Ascending aorta (tissue), 2 donors: ENCODE measurements around the gene SORCS2. TPM values are rescaled to one million over a fixed set of nuclear protein-coding genes. Genes with fewer than 3 reads are reported as not detected.

Experiments used
- DNase-seq, 2 donors: peaks; one replicate each; pipeline ENCODE4 v3.0.0-alpha.2; 2019; ENCODE audit warnings: low spot score in 2 of 2
- H3K27ac ChIP-seq, 2 donors: fragments of 200-600 bp; sonication (generic); one replicate each; pipeline ENCODE4 v1.5.1; 2016 to 2017; ENCODE audit warnings: mild to moderate bottlenecking in 1 of 2
- H3K27me3 ChIP-seq: fragments of 200-600 bp; sonication (generic); one replicate; pipeline ENCODE4 v1.5.1; 2017
- H3K36me3 ChIP-seq, 2 donors: fragments of 200-600 bp; sonication (generic); one replicate each; pipeline ENCODE4 v1.5.1; 2016
- H3K4me1 ChIP-seq, 2 donors: fragments of 200-600 bp; sonication (generic); one replicate each; pipeline ENCODE4 v1.5.1; 2016 to 2017; ENCODE audit warnings: mild to moderate bottlenecking in 1 of 2
- H3K4me3 ChIP-seq, 2 donors: fragments of 200-600 bp; sonication (generic); one replicate each; pipeline ENCODE4 v1.5.1; 2016 to 2017; ENCODE audit warnings: mild to moderate bottlenecking in 1 of 2
- H3K9me3 ChIP-seq, 2 donors: fragments of 200-600 bp; sonication (generic); one replicate each; pipeline ENCODE4 v1.5.1; 2016
- CTCF ChIP-seq, 3 experiments: fragments of 200-600 bp in 2 of 3; fragments of 450-650 bp in 1 of 3; sonication (generic) in 2 of 3; IDR thresholded peaks; one replicate each; pipeline ENCODE4 v1.5.1; 2016 to 2019; ENCODE audit warnings: antibody characterized with exemption in 3 of 3, mild to moderate bottlenecking in 1 of 3, moderate library complexity in 1 of 3
- intact Hi-C: fragments of 100-400 bp; cut with DNase I; formaldehyde crosslinking; loops from one replicate; pipeline ENCODE4 v1.15.1; 2023
- total RNA-seq: library from RNA; depleted of rRNA; stranded (reverse); fragments of >200 nt; gene quantifications from one replicate; pipeline ENCODE4 v1.1.0, GENCODE V29; 2016

The SORCS2 gene
- total RNA-seq, 1 donor from 2014 or later = 0.32 TPM

- Histone ChIP-seq H3K36me3 (no peaks in the 10 kb centered on the region), H3K4me3 (no peak overlapping the region), H3K4me1 (no peaks in the 10 kb centered on the region), H3K27ac (no peak overlapping the region), H3K9me3 (peaks cover 10 to 17% of the 10 kb centered on the region in 2 donors), H3K27me3 (no peaks in the 10 kb centered on the region)
- no peak for TF ChIP-seq CTCF (IDR thresholded peaks at IDR 0.05)
- DNase-seq = no peak
- intact Hi-C loops = no loop called here
Measured at GRCh38 chr4:7549866-7550265, 357.5 kb downstream of the SORCS2 start.

GRCh38 chr4:7552466-7552865 is 360.1 kb downstream of the SORCS2 start:
- no peak for DNase-seq
- no peaks in the 10 kb centered on the region for H3K36me3 ChIP-seq
- H3K9me3 ChIP-seq = peaks cover 10 to 21% of the 10 kb centered on the region in 2 donors
- no peak overlapping the region for H3K27ac ChIP-seq
- no peak overlapping the region for H3K4me3 ChIP-seq
- no peak for TF ChIP-seq CTCF (IDR thresholded peaks at IDR 0.05)
- intact Hi-C loops = no loop called here
- H3K27me3 ChIP-seq = no peaks in the 10 kb centered on the region
- no peaks in the 10 kb centered on the region for H3K4me1 ChIP-seq

GRCh38 chr4:7553280-7553679 is 360.9 kb downstream of the SORCS2 start:
- no peak for DNase-seq
- Histone ChIP-seq H3K4me3 (no peak overlapping the region), H3K36me3 (no peaks in the 10 kb centered on the region), H3K9me3 (peaks cover 10 to 21% of the 10 kb centered on the region in 2 donors), H3K4me1 (no peaks in the 10 kb centered on the region), H3K27ac (no peak overlapping the region), H3K27me3 (no peaks in the 10 kb centered on the region)
- no peak for TF ChIP-seq CTCF (IDR thresholded peaks at IDR 0.05)
- intact Hi-C loops = no loop called here

GRCh38 chr4:7554905-7555304 is 362.6 kb downstream of the SORCS2 start:
- Histone ChIP-seq H3K4me3 (no peak overlapping the region), H3K27ac (no peak overlapping the region), H3K36me3 (no peaks in the 10 kb centered on the region), H3K9me3 (peaks cover 10 to 21% of the 10 kb centered on the region in 2 donors), H3K27me3 (no peaks in the 10 kb centered on the region), H3K4me1 (no peaks in the 10 kb centered on the region)
- no peak for DNase-seq
- intact Hi-C loops = no loop called here
- TF ChIP-seq CTCF (IDR thresholded peaks at IDR 0.05) = no peak

GRCh38 chr4:7556558-7556957 is 364.2 kb downstream of the SORCS2 start:
- no peak overlapping the region for H3K27ac ChIP-seq
- H3K27me3 ChIP-seq = no peaks in the 10 kb centered on the region
- no peak for DNase-seq
- H3K36me3 ChIP-seq = no peaks in the 10 kb centered on the region
- H3K4me1 ChIP-seq = no peaks in the 10 kb centered on the region
- H3K4me3 ChIP-seq = no peak overlapping the region
- H3K9me3 ChIP-seq = peaks cover 10 to 21% of the 10 kb centered on the region in 2 donors
- TF ChIP-seq CTCF (IDR thresholded peaks at IDR 0.05) = no peak
- intact Hi-C loops = no loop called here

- intact Hi-C loops = no loop called here
- Histone ChIP-seq H3K27me3 (no peaks in the 10 kb centered on the region), H3K9me3 (peaks cover 10 to 17% of the 10 kb centered on the region in 2 donors), H3K4me3 (no peak overlapping the region), H3K36me3 (no peaks in the 10 kb centered on the region), H3K4me1 (no peaks in the 10 kb centered on the region), H3K27ac (no peak overlapping the region)
- no peak for TF ChIP-seq CTCF (IDR thresholded peaks at IDR 0.05)
- DNase-seq = no peak
Measured at GRCh38 chr4:7557456-7557855, 365.1 kb downstream of the SORCS2 start.
